Trophoblast cell (in vitro differentiated cells and primary cell): ENCODE results near the gene OR52E4.

Experiments
- DNase-seq, 2 donors: peaks; one replicate each; pipeline ENCODE4 v3.0.0-alpha.2; 2016
- H2AFZ ChIP-seq: 2 replicates; pipeline ENCODE4 v1.6.1; 2013; ENCODE audit warnings: low read length, moderate library complexity, mild to moderate bottlenecking; ENCODE audit not compliant: insufficient read depth, poor library complexity
- H2AK5ac ChIP-seq: 2 replicates; pipeline ENCODE4 v1.6.1; 2013; ENCODE audit warnings: mild to moderate bottlenecking, low read length
- H2BK120ac ChIP-seq: 2 replicates; pipeline ENCODE4 v1.6.1; 2013; ENCODE audit warnings: low read length, mild to moderate bottlenecking, moderate library complexity; ENCODE audit not compliant: insufficient read depth, poor library complexity
- H2BK12ac ChIP-seq: 2 replicates; pipeline ENCODE4 v1.6.1; 2013; ENCODE audit warnings: mild to moderate bottlenecking, low read length, moderate library complexity
- H2BK5ac ChIP-seq: 2 replicates; pipeline ENCODE4 v1.6.1; 2013; ENCODE audit warnings: low read length, low read depth, moderate library complexity, mild to moderate bottlenecking; ENCODE audit not compliant: poor library complexity
- H3K14ac ChIP-seq: 2 replicates; pipeline ENCODE4 v1.6.1; 2013; ENCODE audit warnings: mild to moderate bottlenecking, low read length
- H3K18ac ChIP-seq: 2 replicates; pipeline ENCODE4 v1.6.1; 2013; ENCODE audit warnings: mild to moderate bottlenecking, low read length
- H3K23ac ChIP-seq: 2 replicates; pipeline ENCODE4 v1.6.1; 2013; ENCODE audit warnings: low read length
- H3K27ac ChIP-seq: 2 replicates; pipeline ENCODE4 v1.5.1; 2013; ENCODE audit warnings: low read depth, mild to moderate bottlenecking, inconsistent platforms, low read length, moderate library complexity
- H3K27me3 ChIP-seq: 2 replicates; pipeline ENCODE4 v1.6.1; 2013; ENCODE audit warnings: inconsistent platforms, mild to moderate bottlenecking, low read length, moderate library complexity; ENCODE audit not compliant: insufficient read depth
- H3K36me3 ChIP-seq, 2 experiments: 1 replicate in 1 of 2; 2 replicates in 1 of 2; pipeline ENCODE4 v1.6.1; 2013; ENCODE audit warnings: low read length in 2 of 2, mild to moderate bottlenecking in 2 of 2, moderate library complexity in 1 of 2; ENCODE audit not compliant: insufficient read depth in 2 of 2, control insufficient read depth in 1 of 2
- H3K4ac ChIP-seq: 2 replicates; pipeline ENCODE4 v1.6.1; 2013; ENCODE audit warnings: low read depth, mild to moderate bottlenecking, low read length, moderate library complexity
- H3K4me1 ChIP-seq, 2 experiments: 1 replicate in 1 of 2; 2 replicates in 1 of 2; pipeline ENCODE4 v1.6.1; 2013; ENCODE audit warnings: low read length in 2 of 2, mild to moderate bottlenecking in 2 of 2, moderate library complexity in 1 of 2; ENCODE audit not compliant: insufficient read depth in 2 of 2, control insufficient read depth in 1 of 2
- H3K4me2 ChIP-seq: 2 replicates; pipeline ENCODE4 v1.6.1; 2013; ENCODE audit warnings: inconsistent platforms, mild to moderate bottlenecking, low read length, moderate library complexity
- H3K4me3 ChIP-seq: 2 replicates; pipeline ENCODE4 v1.5.1; 2013; ENCODE audit warnings: mild to moderate bottlenecking, low read depth, low read length, inconsistent platforms
- H3K79me1 ChIP-seq: one replicate; pipeline ENCODE4 v1.6.1; 2013; ENCODE audit warnings: low read length
- H3K79me2 ChIP-seq: 2 replicates; pipeline ENCODE4 v1.6.1; 2013; ENCODE audit warnings: low read length, mild to moderate bottlenecking; ENCODE audit not compliant: control insufficient read depth, insufficient read depth, poor library complexity
- H3K9ac ChIP-seq: 2 replicates; pipeline ENCODE4 v1.6.1; 2013; ENCODE audit warnings: mild to moderate bottlenecking, low read length
- H3K9me3 ChIP-seq: 2 replicates; pipeline ENCODE4 v1.6.1; 2013; ENCODE audit warnings: low read depth, mild to moderate bottlenecking, control low read depth, inconsistent platforms, low read length; ENCODE audit not compliant: insufficient read depth
- H4K12ac ChIP-seq: 2 replicates; pipeline ENCODE4 v1.6.1; 2013; ENCODE audit warnings: low read depth, mild to moderate bottlenecking, low read length, moderate library complexity
- H4K8ac ChIP-seq: 2 replicates; pipeline ENCODE4 v1.6.1; 2013; ENCODE audit warnings: low read depth, mild to moderate bottlenecking, low read length, moderate library complexity
- H4K91ac ChIP-seq: one replicate; pipeline ENCODE4 v1.6.1; 2013; ENCODE audit warnings: low read depth, mild to moderate bottlenecking, low read length, moderate library complexity
- WGBS: extraction: QIAGEN DNeasy Blood & Tissue Kit; methylation state at CpG from one replicate; pipeline ENCODE4 v1.1.7; 2013; ENCODE audit warnings: missing lambda C conversion rate; ENCODE audit not compliant: insufficient read length, insufficient coverage; ENCODE audit errors: extremely low coverage; 5-methylcytosine and 5-hydroxymethylcytosine counted together

Gene OR52E4

DNA sequence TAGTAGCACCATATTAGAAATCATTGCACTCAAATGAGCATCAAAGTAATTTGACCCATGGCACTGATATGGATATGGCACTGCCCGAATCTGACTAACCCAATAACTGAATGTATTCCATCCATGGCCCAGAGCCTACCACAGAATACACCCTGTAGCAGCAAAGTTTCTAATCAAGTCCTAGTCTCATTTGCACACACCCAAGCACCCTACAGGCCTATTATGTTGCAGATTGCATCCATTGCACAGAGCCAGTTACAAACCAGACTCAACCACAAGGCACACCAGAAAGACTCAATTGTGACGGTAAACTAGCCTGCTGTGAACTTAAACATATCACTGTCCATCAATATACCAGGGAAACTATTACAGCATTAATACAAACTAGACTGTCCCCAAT lies 19.1 kb downstream of the OR52E4 start:
- no peaks in the 10 kb centered on the region for H3K27me3 ChIP-seq
- WGBS = no CpG with 5 or more reads among the region's 2 CpGs
- no peaks in the 10 kb centered on the region for H3K4me1 ChIP-seq
- H3K27ac ChIP-seq = no peak overlapping the region
- H3K18ac ChIP-seq = no peak overlapping the region
- H3K36me3 ChIP-seq = no peaks in the 10 kb centered on the region
- H4K91ac ChIP-seq = no peak overlapping the region
- no peaks in the 10 kb centered on the region for H3K79me2 ChIP-seq
- no peak overlapping the region for H3K9ac ChIP-seq
- no peak overlapping the region for H3K23ac ChIP-seq
- H4K8ac ChIP-seq = no peak overlapping the region
- H2BK5ac ChIP-seq = no peak overlapping the region
- no peak overlapping the region for H3K14ac ChIP-seq
- H3K9me3 ChIP-seq = no peaks in the 10 kb centered on the region
- H3K4me2 ChIP-seq = no peak overlapping the region
- H2AFZ ChIP-seq = no peak overlapping the region
- H3K79me1 ChIP-seq = no peaks in the 10 kb centered on the region
- H3K4ac ChIP-seq = no peak overlapping the region
- H2BK12ac ChIP-seq = no peak overlapping the region
- H4K12ac ChIP-seq = no peak overlapping the region
- H3K4me3 ChIP-seq = no peak overlapping the region
- no peak overlapping the region for H2BK120ac ChIP-seq
- H2AK5ac ChIP-seq = no peak overlapping the region
- DNase-seq = no peak

- Histone ChIP-seq H3K9me3 (peaks cover 3% of the 10 kb centered on the region), H2BK12ac (no peak overlapping the region), H2BK5ac (no peak overlapping the region), H3K79me2 (no peaks in the 10 kb centered on the region), H2BK120ac (no peak overlapping the region), H2AFZ (no peak overlapping the region), H3K4me3 (no peak overlapping the region), H3K4me1 (no peaks in the 10 kb centered on the region), H3K14ac (no peak overlapping the region), H3K27ac (no peak overlapping the region), H2AK5ac (no peak overlapping the region), H3K18ac (no peak overlapping the region), H3K36me3 (no peaks in the 10 kb centered on the region), H3K79me1 (no peaks in the 10 kb centered on the region), H3K9ac (no peak overlapping the region), H4K12ac (no peak overlapping the region), H3K4ac (no peak overlapping the region), H3K23ac (no peak overlapping the region), H3K4me2 (no peak overlapping the region), H4K91ac (no peak overlapping the region), H4K8ac (no peak overlapping the region), H3K27me3 (no peaks in the 10 kb centered on the region)
- WGBS = no CpG with 5 or more reads among the region's 2 CpGs
- DNase-seq = no peak
Measured at GRCh38 chr11:5910540-5910939, 30.1 kb downstream of the OR52E4 start.

- peak; percentile 37 to 53 for DNase-seq
- no peaks in the 10 kb centered on the region for H3K79me2 ChIP-seq
Measured at GRCh38 chr11:5922749-5923426, 42.5 kb downstream of the OR52E4 start.

GRCh38 chr11:5923427-5923776 lies 43.0 kb downstream of the OR52E4 start:
- Histone ChIP-seq H3K79me2 (no peaks in the 10 kb centered on the region), H3K9ac (no peak overlapping the region), H2BK5ac (no peak overlapping the region)

More at GRCh38 chr11:5922749-5923426, 42.5 kb downstream of the OR52E4 start:
- H3K4me1 ChIP-seq = no peaks in the 10 kb centered on the region
- no peaks in the 10 kb centered on the region for H3K27me3 ChIP-seq
- H2BK5ac ChIP-seq = no peak overlapping the region
- H3K4ac ChIP-seq = no peak overlapping the region
- no peak overlapping the region for H4K12ac ChIP-seq
- no peak overlapping the region for H3K14ac ChIP-seq
- no peak overlapping the region for H2BK120ac ChIP-seq
- no peak overlapping the region for H3K4me3 ChIP-seq
- no peaks in the 10 kb centered on the region for H3K36me3 ChIP-seq
- no peak overlapping the region for H2AK5ac ChIP-seq
- no peak overlapping the region for H3K4me2 ChIP-seq
- no peak overlapping the region for H4K91ac ChIP-seq
- no peaks in the 10 kb centered on the region for H3K79me1 ChIP-seq
- H3K18ac ChIP-seq = no peak overlapping the region
- no peak overlapping the region for H3K27ac ChIP-seq
- no CpG with 5 or more reads among the region's 2 CpGs for WGBS
- H2BK12ac ChIP-seq = no peak overlapping the region
- no peak overlapping the region for H3K23ac ChIP-seq
- H4K8ac ChIP-seq = no peak overlapping the region
- H2AFZ ChIP-seq = no peak overlapping the region
- H3K9me3 ChIP-seq = no peaks in the 10 kb centered on the region
- no peak overlapping the region for H3K9ac ChIP-seq

More at GRCh38 chr11:5923427-5923776, 43.0 kb downstream of the OR52E4 start:
- no peak overlapping the region for H3K4me2 ChIP-seq
- no peaks in the 10 kb centered on the region for H3K9me3 ChIP-seq
- H4K8ac ChIP-seq = no peak overlapping the region
- no peaks in the 10 kb centered on the region for H3K36me3 ChIP-seq
- no peaks in the 10 kb centered on the region for H3K4me1 ChIP-seq
- no peak overlapping the region for H3K23ac ChIP-seq
- H3K4me3 ChIP-seq = no peak overlapping the region
- H3K18ac ChIP-seq = no peak overlapping the region
- no peak overlapping the region for H4K12ac ChIP-seq
- no peak overlapping the region for H2AK5ac ChIP-seq
- no peak overlapping the region for H2BK12ac ChIP-seq
- no peak overlapping the region for H3K27ac ChIP-seq
- no peak overlapping the region for H3K14ac ChIP-seq
- no peak for DNase-seq
- H3K27me3 ChIP-seq = no peaks in the 10 kb centered on the region
- no peaks in the 10 kb centered on the region for H3K79me1 ChIP-seq
- H2BK120ac ChIP-seq = no peak overlapping the region
- H4K91ac ChIP-seq = no peak overlapping the region
- no peak overlapping the region for H3K4ac ChIP-seq
- no peak overlapping the region for H2AFZ ChIP-seq
